Activated naive CD8-positive, alpha-beta T cell treated with anti-CD3 and anti-CD28 coated beads, Interleukin-2, amount 10 ng/mL, durations not matched to agents 7 days and 5 days (primary cell): ENCODE measurements around the gene ZNF33B. TPM values are rescaled to one million over a fixed set of nuclear protein-coding genes. Genes with fewer than 3 reads are reported as not detected.
"Not testable (repeated sequence)": the region's sequence is repeated elsewhere in the genome, so short reads cannot be mapped to it uniquely, and the experiment has no call there.

ENCODE experiments used
- ATAC-seq: fragments of 150-1000 bp; cut with Tn5 transposase; one replicate; pipeline ENCODE4 v1.10.0; 2021; ENCODE audit warnings: low read depth, moderate library complexity
- POLR2A ChIA-PET: fragments of 350-600 bp; sonication (Branson Sonifier 250); formaldehyde crosslinking; loops from one replicate; lab custom pipeline; 2021; ENCODE audit warnings: antibody characterized with exemption; lab: Charles Lee
- DNase-seq: peaks from one replicate; pipeline ENCODE4 v3.0.0; 2021
- H3K27ac Mint-ChIP-seq: one replicate; pipeline ENCODE4 v1.8.0; 2022; ENCODE audit warnings: mild to moderate bottlenecking, mixed read lengths
- H3K27me3 Mint-ChIP-seq: one replicate; pipeline ENCODE4 v1.8.0; 2022; ENCODE audit warnings: mild to moderate bottlenecking, moderate library complexity, mixed read lengths
- H3K36me3 Mint-ChIP-seq: one replicate; pipeline ENCODE4 v1.8.0; 2021; ENCODE audit warnings: mild to moderate bottlenecking, mixed read lengths
- H3K4me1 Mint-ChIP-seq: one replicate; pipeline ENCODE4 v1.8.0; 2021; ENCODE audit warnings: mixed read lengths
- H3K4me3 Mint-ChIP-seq: one replicate; pipeline ENCODE4 v1.8.0; 2022; ENCODE audit warnings: mild to moderate bottlenecking, moderate library complexity, mixed read lengths
- H3K9me3 Mint-ChIP-seq: one replicate; pipeline ENCODE4 v1.8.0; 2021; ENCODE audit warnings: mixed read lengths
- total RNA-seq, 2 experiments: library from RNA; stranded (reverse); gene quantifications; one replicate each; pipeline ENCODE4 v1.2.3, GENCODE V29; 2021

ZNF33B gene
- total RNA-seq, 2 experiments from 2014 or later, result 30.0 to 36.1 TPM

DNA sequence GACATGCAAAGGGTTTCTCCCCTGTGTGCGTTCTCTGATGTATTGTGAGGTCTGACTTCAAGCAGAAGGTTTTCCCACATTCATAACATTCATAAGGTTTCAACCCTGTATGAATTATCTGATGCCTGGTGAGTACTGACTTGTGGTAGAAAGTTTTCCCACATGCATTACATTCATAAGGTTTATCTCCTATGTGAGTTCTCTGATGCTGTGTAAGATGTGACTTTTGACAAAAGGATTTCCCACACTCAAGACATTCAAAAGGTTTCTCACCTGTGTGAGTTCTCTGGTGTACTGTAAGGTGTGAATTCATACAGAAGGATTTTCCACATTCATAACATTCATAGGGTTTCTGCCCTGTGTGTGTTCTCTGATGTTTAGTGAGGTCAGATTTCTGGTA, 45.1 kb downstream of the ZNF33B start:
- POLR2A ChIA-PET, result no interaction called here
- no peak for ATAC-seq
- Mint-ChIP-seq H3K27ac (no peak overlapping the region), H3K4me3 (no peak overlapping the region), H3K4me1 (no peaks in the 10 kb centered on the region), H3K27me3 (no peaks in the 10 kb centered on the region), H3K9me3 (peaks cover 47% of the 10 kb centered on the region), H3K36me3 (peaks cover 77% of the 10 kb centered on the region)
- DNase-seq, result no peak

DNA sequence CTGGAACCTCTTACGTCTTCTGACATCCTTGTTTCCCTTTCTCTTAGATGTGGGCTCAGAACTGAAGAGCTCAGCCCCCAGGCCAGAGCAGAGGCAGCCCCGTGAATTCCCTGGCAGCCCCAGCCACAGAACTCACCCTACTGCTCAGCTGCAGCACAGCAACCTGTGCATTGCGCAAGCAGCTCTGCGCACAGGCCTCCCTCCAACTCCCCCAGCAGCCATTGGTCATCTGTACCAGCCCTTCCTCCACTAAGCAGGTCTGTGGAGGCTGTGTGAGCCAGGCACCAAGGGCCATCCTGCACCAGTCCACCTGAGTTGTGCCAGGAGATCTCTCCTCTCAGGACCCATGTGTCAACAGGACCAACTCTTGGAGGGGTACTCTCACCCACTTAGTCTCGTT, 54.5 kb downstream of the ZNF33B start:
- POLR2A ChIA-PET, result no interaction called here
- H3K4me1 Mint-ChIP-seq, result no peaks in the 10 kb centered on the region

DNA sequence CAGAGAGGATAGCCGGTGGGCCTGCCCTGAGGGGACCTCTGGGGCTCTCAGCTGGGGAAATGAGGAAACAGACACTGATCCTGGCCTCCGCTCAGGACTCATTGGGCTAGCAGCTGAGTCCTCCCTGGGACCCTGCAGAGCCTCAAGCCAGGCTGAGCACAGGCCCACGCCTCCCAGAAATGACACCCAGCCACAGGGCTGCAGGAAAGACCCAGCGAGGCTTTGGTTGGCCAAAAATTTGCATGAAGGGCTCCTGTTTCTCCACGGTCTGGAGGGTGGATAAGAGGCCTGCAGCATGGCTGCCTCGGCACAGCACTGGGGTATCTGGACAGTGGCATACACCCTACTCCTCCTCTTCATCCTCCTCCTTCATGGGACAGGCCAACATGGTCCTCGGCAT, 60.4 kb downstream of the ZNF33B start:
- POLR2A ChIA-PET, result no interaction called here
- Mint-ChIP-seq H3K27ac (no peak overlapping the region), H3K4me1 (no peaks in the 10 kb centered on the region), H3K36me3 (peaks cover 10% of the 10 kb centered on the region), H3K4me3 (no peak overlapping the region), H3K9me3 (peaks cover 16% of the 10 kb centered on the region), H3K27me3 (no peaks in the 10 kb centered on the region)
- ATAC-seq (no peak), DNase-seq (no peak)

More for the DNA sequence above, 54.5 kb downstream of the ZNF33B start:
- no peak for DNase-seq
- Mint-ChIP-seq H3K4me3 (no peak overlapping the region), H3K27ac (no peak overlapping the region), H3K27me3 (no peaks in the 10 kb centered on the region), H3K9me3 (peaks cover 37% of the 10 kb centered on the region), H3K36me3 (peaks cover 39% of the 10 kb centered on the region)
- no peak for ATAC-seq

DNA sequence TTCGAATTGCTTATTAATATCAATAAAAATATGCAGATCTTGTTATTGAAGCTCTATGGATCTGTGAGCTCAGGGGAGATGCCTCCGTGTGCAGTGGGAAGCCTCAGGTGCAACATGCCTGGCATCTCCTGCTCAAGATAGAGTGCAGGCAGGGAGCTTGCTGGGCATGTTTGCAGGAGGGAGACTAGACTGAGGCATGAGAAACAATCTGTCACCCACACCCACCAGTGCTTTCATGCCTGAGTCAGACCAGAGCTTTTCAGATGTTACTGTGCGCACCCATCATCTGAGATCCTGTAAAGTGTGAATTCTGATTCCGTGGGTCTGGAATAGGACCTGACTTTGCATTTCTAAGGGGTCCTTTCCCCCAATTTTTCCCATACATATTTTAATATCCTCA, 62.0 kb downstream of the ZNF33B start:
- H3K4me3 Mint-ChIP-seq, result no peak overlapping the region
- H3K9me3 Mint-ChIP-seq, result peaks cover 13% of the 10 kb centered on the region
- no peak overlapping the region for H3K27ac Mint-ChIP-seq
- no peak for DNase-seq
- POLR2A ChIA-PET, result no interaction called here
- no peaks in the 10 kb centered on the region for H3K4me1 Mint-ChIP-seq
- no peak for ATAC-seq
- peaks cover 2% of the 10 kb centered on the region for H3K36me3 Mint-ChIP-seq
- H3K27me3 Mint-ChIP-seq, result no peaks in the 10 kb centered on the region

DNA sequence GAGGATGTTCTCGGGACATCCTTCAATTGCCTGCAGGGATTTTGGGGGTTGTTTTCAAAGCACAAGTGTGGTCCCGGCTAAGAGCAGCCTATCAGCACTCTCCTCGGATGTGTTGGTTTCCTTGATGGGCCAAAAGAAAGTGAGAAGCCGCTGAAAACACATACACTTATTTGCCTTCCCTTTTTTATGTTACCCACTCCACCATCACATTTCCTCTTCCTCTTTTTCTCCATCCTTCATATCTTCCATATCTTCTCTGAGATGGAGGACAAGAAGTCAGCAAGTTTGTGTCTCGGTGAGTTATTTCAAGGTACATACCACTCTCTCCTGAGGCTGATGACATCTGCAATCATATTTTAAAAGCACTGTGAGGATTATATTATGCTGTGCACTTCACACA, 64.0 kb downstream of the ZNF33B start:
- ATAC-seq, result no peak
- POLR2A ChIA-PET, result no interaction called here
- no peak overlapping the region for H3K4me3 Mint-ChIP-seq
- no peak overlapping the region for H3K27ac Mint-ChIP-seq
- H3K36me3 Mint-ChIP-seq, result peaks cover 2% of the 10 kb centered on the region
- peaks cover 11% of the 10 kb centered on the region for H3K9me3 Mint-ChIP-seq
- H3K27me3 Mint-ChIP-seq, result no peaks in the 10 kb centered on the region
- DNase-seq, result no peak
- H3K4me1 Mint-ChIP-seq, result no peaks in the 10 kb centered on the region

DNA sequence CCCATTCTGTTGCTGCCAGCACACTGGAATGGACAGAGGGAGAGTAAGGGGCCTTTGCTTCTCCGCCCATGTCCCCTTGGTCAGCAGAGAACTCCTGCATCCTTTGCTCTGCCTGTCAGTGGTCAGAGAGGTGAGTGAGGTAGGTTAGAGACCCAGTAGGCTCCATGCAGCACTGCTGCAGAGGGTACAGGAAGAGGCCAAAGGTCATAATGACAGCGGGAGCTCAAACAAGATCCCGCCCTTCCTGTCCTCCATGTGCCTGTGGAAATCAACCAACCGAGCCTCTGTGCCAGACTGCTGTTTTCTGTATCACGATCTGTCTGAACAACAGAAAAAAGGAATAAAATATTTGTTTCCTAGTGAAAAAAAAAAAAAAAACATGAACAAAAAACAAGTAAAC, 81.4 kb downstream of the ZNF33B start:
- H3K4me1 Mint-ChIP-seq, result peaks cover 9% of the 10 kb centered on the region
- no peak for ATAC-seq

GRCh38 chr10:42553576-42553975, 84.8 kb downstream of the ZNF33B start:
- peak overlapping the region; percentile 96 for H3K4me3 Mint-ChIP-seq
- H3K27ac Mint-ChIP-seq, result peak overlapping the region; percentile 98
- H3K9me3 Mint-ChIP-seq, H3K27me3 Mint-ChIP-seq, ATAC-seq, DNase-seq: not testable (repeated sequence)
- H3K36me3 Mint-ChIP-seq, result peaks cover 25% of the 10 kb centered on the region
- POLR2A ChIA-PET, result interaction anchor here (0.6 kb wide), 1 partner anchor 63 kb away, joined by 6 read pairs; no protein-coding TSS in a partner anchor
- peaks cover 26% of the 10 kb centered on the region for H3K4me1 Mint-ChIP-seq

More for the DNA sequence above, 81.4 kb downstream of the ZNF33B start:
- H3K27me3 Mint-ChIP-seq, result no peaks in the 10 kb centered on the region
- H3K9me3 Mint-ChIP-seq, result no peaks in the 10 kb centered on the region
- H3K4me3 Mint-ChIP-seq, result no peak overlapping the region
- POLR2A ChIA-PET, result no interaction called here
- H3K36me3 Mint-ChIP-seq, result peaks cover 3% of the 10 kb centered on the region
- H3K27ac Mint-ChIP-seq, result no peak overlapping the region
- DNase-seq, result no peak

DNA sequence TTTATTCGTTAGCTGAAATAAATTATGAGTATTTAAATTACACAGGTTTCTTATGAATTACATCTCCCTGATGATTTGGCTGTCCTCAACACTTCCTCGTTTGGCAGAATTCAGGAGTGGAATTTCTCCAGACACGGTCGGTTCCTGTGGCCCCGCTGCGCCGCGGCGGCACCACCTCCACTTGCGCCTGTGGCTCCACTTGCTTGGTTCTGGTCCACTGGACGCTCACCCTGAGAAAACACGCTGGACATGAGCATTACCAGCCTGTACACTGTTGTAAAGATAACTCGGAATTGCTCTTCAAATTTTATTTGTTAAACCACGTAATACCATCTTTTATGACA, 85.3 kb downstream of the ZNF33B start:
- H3K9me3 Mint-ChIP-seq, result peaks cover 2% of the 10 kb centered on the region

GRCh38 chr10:42552188-42553063, 85.9 kb downstream of the ZNF33B start:
- POLR2A ChIA-PET, result interaction anchor here (0.6 kb wide), 1 partner anchor 90 kb away, joined by 3 read pairs; no protein-coding TSS in a partner anchor
- DNase-seq, result peak; percentile 91
- peak; percentile 95 for ATAC-seq
- Mint-ChIP-seq H3K27ac (peak overlapping the region; percentile 98), H3K36me3 (peaks cover 35% of the 10 kb centered on the region), H3K4me1 (peaks cover 29% of the 10 kb centered on the region), H3K9me3 (peaks cover 5% of the 10 kb centered on the region), H3K4me3 (peak overlapping the region; percentile 96), H3K27me3 (no peaks in the 10 kb centered on the region)

More for the DNA sequence above, 85.3 kb downstream of the ZNF33B start:
- ATAC-seq, result peak; percentile 10
- POLR2A ChIA-PET, result interaction anchor here (0.6 kb wide), 1 partner anchor 89 kb away, joined by 3 read pairs; no protein-coding TSS in a partner anchor
- H3K27ac Mint-ChIP-seq, result peak overlapping the region; percentile 98
- H3K27me3 Mint-ChIP-seq, result no peaks in the 10 kb centered on the region
- H3K36me3 Mint-ChIP-seq, result peaks cover 29% of the 10 kb centered on the region
- no peak for DNase-seq
- peak overlapping the region; percentile 96 for H3K4me3 Mint-ChIP-seq
- H3K4me1 Mint-ChIP-seq, result peaks cover 26% of the 10 kb centered on the region

- no peaks in the 10 kb centered on the region for H3K27me3 Mint-ChIP-seq
- H3K4me1 Mint-ChIP-seq, result peaks cover 30% of the 10 kb centered on the region
- H3K4me3 Mint-ChIP-seq, result peak overlapping the region; percentile 96
- peaks cover 7% of the 10 kb centered on the region for H3K9me3 Mint-ChIP-seq
- POLR2A ChIA-PET, result no interaction called here
- peaks cover 43% of the 10 kb centered on the region for H3K36me3 Mint-ChIP-seq
- DNase-seq, result no peak
- H3K27ac Mint-ChIP-seq, result peak overlapping the region; percentile 98
- no peak for ATAC-seq
Measured at GRCh38 chr10:42551582-42552187, 86.7 kb downstream of the ZNF33B start.

DNA sequence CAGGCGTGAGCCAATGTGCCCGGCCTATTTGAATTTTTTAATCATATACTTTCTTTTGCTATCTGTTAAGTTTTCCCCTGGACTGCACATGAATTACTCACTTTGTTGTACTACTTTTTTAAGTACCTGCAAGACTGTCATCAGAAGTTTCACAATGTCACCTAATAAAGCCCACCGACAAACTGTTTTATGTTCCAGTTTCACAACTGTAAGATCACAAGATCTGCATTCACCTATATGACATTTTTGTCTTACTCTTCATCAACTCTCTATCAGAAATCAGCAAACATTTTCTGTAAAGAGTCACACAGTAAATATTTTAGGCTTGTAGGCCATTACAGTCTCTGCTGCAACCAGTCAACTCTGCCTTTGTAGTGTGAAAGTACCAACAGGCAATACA, 88.5 kb downstream of the ZNF33B start:
- DNase-seq (no peak), ATAC-seq (no peak)
- H3K36me3 Mint-ChIP-seq, result peaks cover 55% of the 10 kb centered on the region
- peaks cover 13% of the 10 kb centered on the region for H3K9me3 Mint-ChIP-seq
- H3K4me1 Mint-ChIP-seq, result peaks cover 30% of the 10 kb centered on the region
- H3K27ac Mint-ChIP-seq, result no peak overlapping the region
- POLR2A ChIA-PET, result no interaction called here
- H3K27me3 Mint-ChIP-seq, result no peaks in the 10 kb centered on the region
- H3K4me3 Mint-ChIP-seq, result no peak overlapping the region

DNA sequence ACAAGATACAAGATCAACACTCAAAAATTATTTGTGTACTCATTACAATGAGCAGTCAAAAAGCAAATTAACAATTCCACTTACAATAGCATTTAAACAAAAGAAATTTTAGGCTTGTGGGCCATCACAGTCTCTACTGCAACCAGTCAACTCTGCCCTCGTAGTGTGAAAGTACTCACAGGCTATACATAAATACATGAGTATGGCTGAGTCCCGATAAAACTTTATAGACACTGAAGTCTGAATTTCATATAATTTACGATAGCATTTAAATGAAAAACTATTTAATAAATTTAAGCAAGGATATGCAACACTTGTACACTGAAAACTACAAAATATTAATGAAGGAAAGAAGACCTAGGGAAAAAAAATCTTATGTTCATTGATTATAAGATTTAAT, 90.1 kb downstream of the ZNF33B start:
- Mint-ChIP-seq H3K4me1 (peaks cover 27% of the 10 kb centered on the region), H3K27me3 (no peaks in the 10 kb centered on the region), H3K9me3 (peaks cover 17% of the 10 kb centered on the region), H3K36me3 (peaks cover 62% of the 10 kb centered on the region), H3K4me3 (no peak overlapping the region), H3K27ac (no peak overlapping the region)
- ATAC-seq, result no peak
- DNase-seq, result no peak
- POLR2A ChIA-PET, result no interaction called here

DNA sequence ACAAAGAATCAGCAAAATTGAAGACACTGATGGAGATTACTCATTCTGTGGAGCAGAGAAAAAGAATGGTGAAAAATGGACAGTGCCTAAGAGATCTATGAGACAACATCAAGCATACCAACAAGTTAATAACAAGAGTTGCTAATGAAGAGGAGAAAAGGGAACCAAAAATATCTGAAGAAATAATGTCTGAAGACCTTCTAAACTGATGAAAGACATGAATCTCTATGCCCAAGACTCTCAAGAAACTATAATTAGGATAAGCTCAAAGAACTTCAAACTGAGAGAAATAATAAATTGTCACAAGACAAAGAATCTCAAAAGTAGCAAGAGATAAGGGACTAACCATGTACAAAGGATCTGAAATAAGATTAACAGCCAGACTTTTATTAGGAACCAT, 93.4 kb downstream of the ZNF33B start:
- ATAC-seq (no peak), DNase-seq (no peak)
- no peak overlapping the region for H3K27ac Mint-ChIP-seq
- H3K9me3 Mint-ChIP-seq, result peaks cover 26% of the 10 kb centered on the region
- H3K27me3 Mint-ChIP-seq, result no peaks in the 10 kb centered on the region
- H3K4me1 Mint-ChIP-seq, result peaks cover 6% of the 10 kb centered on the region
- peaks cover 69% of the 10 kb centered on the region for H3K36me3 Mint-ChIP-seq
- no peak overlapping the region for H3K4me3 Mint-ChIP-seq
- POLR2A ChIA-PET, result no interaction called here
